Breast epithelium (tissue), 4 donors: ENCODE data around the gene CDH2. TPM values are rescaled to one million over a fixed set of nuclear protein-coding genes. Genes with fewer than 3 reads are reported as not detected.

ENCODE experiments used
- DNase-seq, 2 donors: peaks; one replicate each; pipeline ENCODE4 v3.0.0-alpha.2; 2019; ENCODE audit warnings: low spot score in 2 of 2
- H3K27ac ChIP-seq, 2 donors: fragments of 200-600 bp; sonication (generic) in 1 of 2; one replicate each; pipeline ENCODE4 v1.5.1; 2016 to 2019; ENCODE audit warnings: mild to moderate bottlenecking in 1 of 2
- H3K27me3 ChIP-seq, 2 donors: fragments of 200-600 bp; sonication (generic) in 1 of 2; one replicate each; pipeline versions ENCODE4 v1.5.1 to v1.6.0; 2017 to 2019; ENCODE audit warnings: control low read depth in 1 of 2, mild to moderate bottlenecking in 1 of 2
- H3K36me3 ChIP-seq: fragments of 200-600 bp; one replicate; pipeline ENCODE4 v1.5.1; 2019
- H3K4me1 ChIP-seq, 2 donors: fragments of 200-600 bp; sonication (generic); one replicate each; pipeline ENCODE4 v1.5.1; 2016 to 2019; ENCODE audit warnings: control low read depth in 1 of 2
- H3K4me3 ChIP-seq, 3 donors: fragments of 200-600 bp; sonication (generic); 1 replicate in 2 of 3; 2 replicates in 1 of 3; pipeline ENCODE4 v1.5.1; 2016 to 2019; ENCODE audit warnings: mild to moderate bottlenecking in 3 of 3, moderate library complexity in 2 of 3
- H3K9me3 ChIP-seq, 2 donors: fragments of 200-600 bp; sonication (generic) in 1 of 2; one replicate each; pipeline ENCODE4 v1.5.1; 2016 to 2019; ENCODE audit warnings: control low read depth in 1 of 2
- CTCF ChIP-seq, 3 donors: fragments of 450-650 bp; IDR thresholded peaks; one replicate each; pipeline ENCODE4 v1.5.1; 2016 to 2017; ENCODE audit warnings: antibody characterized with exemption in 3 of 3, mild to moderate bottlenecking in 3 of 3, moderate library complexity in 3 of 3
- POLR2A ChIP-seq: fragments of 450-650 bp; IDR thresholded peaks from one replicate; pipeline ENCODE4 v1.6.1; 2016; ENCODE audit warnings: antibody characterized with exemption, mild to moderate bottlenecking, moderate library complexity
- POLR2AphosphoS5 ChIP-seq, 3 donors: sonication (generic); formaldehyde crosslinking; IDR thresholded peaks; one replicate each; pipeline ENCODE4 v1.6.1; 2017; ENCODE audit warnings: antibody characterized with exemption in 3 of 3
- intact Hi-C: fragments of 100-400 bp; cut with DNase I; formaldehyde crosslinking; loops from one replicate; pipeline ENCODE4 v1.15.1; 2023; ENCODE audit warnings: low total_unique reads
- total RNA-seq, 3 donors: library from RNA; depleted of rRNA; stranded (reverse); fragments of >200 nt; gene quantifications; one replicate each; pipeline ENCODE4 v1.1.0, GENCODE V29; 2016

CDH2 gene
- total RNA-seq, 3 donors from 2014 or later = 0.16 to 1.8 (median 0.33) TPM

DNA sequence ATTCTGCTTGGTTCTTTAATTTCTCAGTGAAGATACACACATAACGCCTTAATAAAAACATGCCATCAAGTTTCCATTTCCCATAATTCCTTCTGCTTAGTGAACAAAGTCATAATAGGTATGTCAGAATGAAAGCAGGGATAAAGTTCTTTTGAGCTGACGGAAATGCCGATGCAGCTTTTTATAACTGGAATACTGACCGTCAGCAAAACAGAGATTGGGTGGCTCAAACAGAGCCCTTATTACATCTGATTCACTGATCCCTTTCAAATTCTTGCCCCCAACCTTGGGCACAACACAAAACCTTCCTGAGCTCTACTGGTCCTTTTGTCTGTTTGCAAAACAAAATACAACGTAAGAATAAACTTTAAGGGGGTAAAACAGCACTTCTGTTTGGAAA, 140.4 kb downstream of the CDH2 start:
- no peaks in the 10 kb centered on the region for H3K36me3 ChIP-seq
- no peak for DNase-seq
- intact Hi-C loops = no loop called here
- no peak for TF ChIP-seq CTCF (IDR thresholded peaks at IDR 0.05)
- TF ChIP-seq POLR2AphosphoS5 (IDR thresholded peaks at IDR 0.05) = no peak
- TF ChIP-seq POLR2A = no peak
- H3K4me3 ChIP-seq = no peak overlapping the region
- no peaks in the 10 kb centered on the region for H3K4me1 ChIP-seq
- no peaks in the 10 kb centered on the region for H3K9me3 ChIP-seq
- no peak overlapping the region for H3K27ac ChIP-seq
- no peaks in the 10 kb centered on the region for H3K27me3 ChIP-seq

GRCh38 chr18:28034567-28034966, 142.4 kb downstream of the CDH2 start:
- Histone ChIP-seq H3K4me3 (no peak overlapping the region), H3K4me1 (no peaks in the 10 kb centered on the region), H3K36me3 (no peaks in the 10 kb centered on the region), H3K27ac (no peak overlapping the region), H3K27me3 (no peaks in the 10 kb centered on the region), H3K9me3 (no peaks in the 10 kb centered on the region)
- DNase-seq = no peak
- TF ChIP-seq CTCF (IDR thresholded peaks at IDR 0.05) (no peak), POLR2A (no peak), POLR2AphosphoS5 (IDR thresholded peaks at IDR 0.05) (no peak)
- intact Hi-C loops = no loop called here

DNA sequence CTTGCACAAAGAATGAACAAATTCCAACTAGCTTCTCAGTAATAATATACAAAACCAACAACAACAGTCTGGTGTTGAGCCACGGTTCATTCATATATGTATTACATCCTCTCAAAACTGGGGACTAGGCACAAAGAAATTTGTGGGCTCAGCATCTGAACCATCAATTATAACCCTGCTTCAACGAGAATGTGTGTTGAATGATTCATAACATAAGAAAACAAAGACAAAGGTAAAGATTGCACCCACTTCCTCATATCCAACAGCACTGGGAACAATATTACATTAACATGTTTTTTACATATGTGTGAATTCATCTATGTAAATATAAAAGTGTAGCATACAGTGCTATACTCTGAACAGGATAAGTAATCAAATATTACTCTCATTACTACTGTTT, 144.8 kb downstream of the CDH2 start:
- intact Hi-C loops = no loop called here
- no peak for DNase-seq

DNA sequence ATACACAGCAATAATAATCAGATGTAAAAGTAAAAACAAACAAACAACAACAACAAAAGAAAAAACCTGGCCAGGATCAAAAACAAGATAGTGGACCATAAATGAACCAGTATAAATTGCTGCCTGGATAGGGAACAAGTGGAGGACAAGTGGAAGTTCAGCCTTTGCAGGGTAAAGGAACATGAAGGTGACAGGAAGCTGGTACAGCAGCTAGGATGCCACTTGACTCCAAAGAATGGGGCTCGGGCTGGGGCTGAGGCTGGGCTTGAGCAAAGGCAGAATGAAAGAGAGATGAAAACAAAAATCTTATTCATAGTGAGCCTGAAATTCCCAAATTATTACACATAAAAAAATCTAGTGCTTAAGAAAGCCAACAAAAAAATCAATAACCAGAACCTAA, 146.5 kb downstream of the CDH2 start:
- Histone ChIP-seq H3K27ac (no peak overlapping the region), H3K9me3 (no peaks in the 10 kb centered on the region), H3K4me3 (no peak overlapping the region), H3K4me1 (no peaks in the 10 kb centered on the region), H3K36me3 (no peaks in the 10 kb centered on the region), H3K27me3 (no peaks in the 10 kb centered on the region)
- TF ChIP-seq POLR2AphosphoS5 (IDR thresholded peaks at IDR 0.05) = no peak
- TF ChIP-seq CTCF (IDR thresholded peaks at IDR 0.05) = no peak
- TF ChIP-seq POLR2A = no peak
- intact Hi-C loops = no loop called here
- no peak for DNase-seq

More for the DNA sequence above, 144.8 kb downstream of the CDH2 start:
- Histone ChIP-seq H3K27ac (no peak overlapping the region), H3K9me3 (no peaks in the 10 kb centered on the region), H3K4me1 (no peaks in the 10 kb centered on the region), H3K27me3 (no peaks in the 10 kb centered on the region), H3K36me3 (no peaks in the 10 kb centered on the region), H3K4me3 (no peak overlapping the region)
- TF ChIP-seq POLR2A (no peak), POLR2AphosphoS5 (IDR thresholded peaks at IDR 0.05) (no peak), CTCF (IDR thresholded peaks at IDR 0.05) (no peak)

GRCh38 chr18:28027755-28028154, 149.2 kb downstream of the CDH2 start:
- TF ChIP-seq POLR2AphosphoS5 (IDR thresholded peaks at IDR 0.05) = no peak
- TF ChIP-seq CTCF (IDR thresholded peaks at IDR 0.05) = no peak
- no peak for TF ChIP-seq POLR2A
- Histone ChIP-seq H3K4me1 (no peaks in the 10 kb centered on the region), H3K9me3 (no peaks in the 10 kb centered on the region), H3K27ac (no peak overlapping the region), H3K4me3 (no peak overlapping the region), H3K36me3 (no peaks in the 10 kb centered on the region), H3K27me3 (no peaks in the 10 kb centered on the region)
- no peak for DNase-seq
- intact Hi-C loops = no loop called here
